HG02981 (cell line): Measurements from ENCODE around the gene BCAS1.

Experiments used
- ATAC-seq: cut with Tn5 transposase; IDR thresholded peaks from one replicate; pipeline ENCODE4 v1.9.1; 2021; ENCODE audit warnings: mild to moderate bottlenecking, moderate library complexity; ENCODE audit not compliant: unreplicated experiment

Gene BCAS1

DNA sequence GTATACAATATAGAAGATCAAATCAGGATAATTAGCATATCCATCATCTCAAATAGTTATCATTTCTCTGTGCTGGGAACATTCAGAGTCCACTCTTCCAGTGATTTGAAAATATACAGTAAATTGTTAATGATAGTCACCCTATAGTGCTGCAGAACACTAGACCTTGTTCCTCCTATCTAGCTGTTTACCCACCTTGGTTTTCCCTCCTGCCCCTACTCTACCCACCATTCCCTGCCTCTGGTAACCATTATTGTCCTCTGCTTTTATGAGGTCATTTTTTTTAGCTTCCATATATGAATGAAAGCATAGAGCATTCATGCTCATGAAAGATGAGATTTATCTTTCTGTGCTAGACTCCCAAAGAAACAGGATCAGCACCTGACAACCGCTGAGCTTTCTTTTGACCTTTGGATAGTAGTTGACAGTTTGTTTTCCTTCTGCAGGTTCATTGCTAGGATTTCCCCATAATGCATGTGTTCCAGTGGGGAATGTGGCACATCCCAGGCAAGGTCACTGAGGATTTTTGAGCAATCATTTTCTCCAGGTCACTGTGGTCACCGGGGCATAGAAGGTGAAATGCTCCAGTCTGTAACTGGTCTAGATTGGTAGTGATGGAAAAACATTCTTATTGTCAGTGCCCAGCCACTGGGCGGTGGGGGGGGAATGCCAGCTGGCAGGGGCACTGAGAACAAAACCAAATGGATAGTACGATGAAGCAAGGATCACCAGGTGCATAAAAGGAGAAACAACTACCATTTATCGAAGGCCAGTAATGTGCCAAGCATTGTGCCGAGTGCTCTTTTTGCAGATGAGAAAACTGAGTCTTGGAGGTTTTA is 33.6 kb upstream of the BCAS1 start:
- no peak for ATAC-seq

- ATAC-seq: peak; percentile 82
Measured at GRCh38 chr20:54103067-54103761, 32.8 kb upstream of the BCAS1 start.

GRCh38 chr20:54102543-54102942 is 32.1 kb upstream of the BCAS1 start:
- ATAC-seq: no peak

- ATAC-seq: no peak
Measured at GRCh38 chr20:54100563-54100962, 30.2 kb upstream of the BCAS1 start.

- ATAC-seq: no peak
Measured at GRCh38 chr20:54099894-54100293, 29.5 kb upstream of the BCAS1 start.

GRCh38 chr20:54098047-54098446 is 27.7 kb upstream of the BCAS1 start:
- no peak for ATAC-seq

DNA sequence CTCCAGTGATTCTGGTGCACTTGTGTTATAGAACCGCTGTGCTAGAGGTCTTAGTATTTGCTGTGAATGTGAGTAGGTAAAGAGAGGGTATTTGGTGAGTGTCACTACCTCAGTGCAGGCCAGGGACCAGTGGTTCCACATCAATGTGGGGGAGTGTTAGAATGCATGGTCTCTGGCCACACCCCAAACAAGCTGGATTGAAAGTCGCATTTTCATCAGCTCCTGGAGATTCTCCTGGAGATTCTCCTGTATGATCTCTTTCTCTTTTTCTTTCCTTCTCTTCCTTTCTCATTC is 26.8 kb upstream of the BCAS1 start:
- ATAC-seq: no peak

DNA sequence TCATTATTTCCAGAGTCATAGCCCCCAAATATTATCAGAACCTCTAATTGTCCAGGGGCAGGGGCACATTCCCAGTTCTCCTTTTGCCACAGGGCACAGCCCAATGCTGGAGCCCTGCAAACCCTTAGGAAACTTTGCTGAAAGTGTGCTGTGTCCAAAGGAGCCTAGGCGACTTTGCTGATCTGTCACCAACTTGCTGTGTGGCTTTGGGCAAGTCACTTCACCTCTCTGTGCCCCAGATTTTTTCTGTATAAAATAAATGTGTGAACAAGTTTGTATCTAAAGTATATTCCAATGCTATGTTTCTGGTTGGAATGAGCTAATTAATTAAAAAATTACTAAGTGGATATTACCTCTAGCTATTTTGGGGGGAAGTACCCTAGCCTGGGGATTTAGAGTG is 25.4 kb upstream of the BCAS1 start:
- ATAC-seq: no peak

DNA sequence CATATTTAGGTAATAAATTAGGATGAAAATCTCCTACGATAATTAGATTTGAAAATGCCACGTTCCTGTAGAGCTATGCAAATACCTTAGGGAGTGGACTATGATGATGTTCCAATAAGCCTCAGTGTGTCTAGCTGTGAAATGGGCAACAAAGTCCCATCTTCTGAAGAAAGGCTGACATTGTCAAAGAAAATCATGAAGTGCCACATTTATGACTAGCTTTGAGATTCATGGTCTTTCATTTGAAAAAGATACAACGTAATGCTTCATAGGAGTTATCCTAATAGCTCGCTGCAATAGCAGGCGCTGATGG is 23.8 kb upstream of the BCAS1 start:
- ATAC-seq: no peak

DNA sequence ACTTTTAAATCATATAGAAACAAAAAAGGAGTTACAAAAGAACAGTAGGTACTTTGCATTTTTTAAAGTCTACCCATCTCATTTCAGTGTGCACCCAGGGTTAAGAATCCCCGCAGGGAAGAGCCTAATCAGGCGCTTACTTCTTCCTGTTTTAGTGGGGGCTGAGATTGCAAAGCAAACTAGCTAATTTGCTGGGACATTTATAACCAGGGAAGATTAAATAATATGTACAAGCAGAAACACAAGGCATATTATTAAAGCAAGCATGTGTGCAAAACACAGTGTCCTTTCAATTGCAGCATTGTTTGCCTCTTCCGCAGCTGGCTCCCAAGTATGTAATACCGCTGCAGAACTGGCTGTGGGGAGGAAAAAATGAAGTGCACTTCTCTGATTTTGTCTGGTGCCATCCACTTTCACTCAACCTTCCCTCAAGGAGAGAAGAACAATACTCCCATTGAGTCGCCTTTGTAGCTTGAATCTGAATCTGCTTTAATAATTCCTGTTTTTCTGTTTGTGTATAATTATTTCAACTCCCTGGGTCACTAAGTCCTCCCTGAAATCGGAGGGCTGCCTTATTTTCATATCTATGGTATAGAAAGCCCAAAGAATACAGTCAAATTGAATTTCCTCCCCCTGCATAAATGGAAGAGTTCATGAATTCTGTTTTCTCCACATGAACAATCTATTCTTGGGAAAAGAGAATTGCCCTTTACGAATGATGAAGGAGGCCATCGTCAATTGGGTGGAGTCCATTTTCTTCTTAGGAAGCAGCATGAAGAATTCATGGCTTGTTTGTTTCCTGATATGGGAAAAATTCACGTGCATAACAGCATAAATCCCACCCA is 23.3 kb upstream of the BCAS1 start:
- ATAC-seq: no peak

GRCh38 chr20:54092021-54092420 is 21.6 kb upstream of the BCAS1 start:
- no peak for ATAC-seq

GRCh38 chr20:54091120-54091480 is 20.7 kb upstream of the BCAS1 start:
- no peak for ATAC-seq

DNA sequence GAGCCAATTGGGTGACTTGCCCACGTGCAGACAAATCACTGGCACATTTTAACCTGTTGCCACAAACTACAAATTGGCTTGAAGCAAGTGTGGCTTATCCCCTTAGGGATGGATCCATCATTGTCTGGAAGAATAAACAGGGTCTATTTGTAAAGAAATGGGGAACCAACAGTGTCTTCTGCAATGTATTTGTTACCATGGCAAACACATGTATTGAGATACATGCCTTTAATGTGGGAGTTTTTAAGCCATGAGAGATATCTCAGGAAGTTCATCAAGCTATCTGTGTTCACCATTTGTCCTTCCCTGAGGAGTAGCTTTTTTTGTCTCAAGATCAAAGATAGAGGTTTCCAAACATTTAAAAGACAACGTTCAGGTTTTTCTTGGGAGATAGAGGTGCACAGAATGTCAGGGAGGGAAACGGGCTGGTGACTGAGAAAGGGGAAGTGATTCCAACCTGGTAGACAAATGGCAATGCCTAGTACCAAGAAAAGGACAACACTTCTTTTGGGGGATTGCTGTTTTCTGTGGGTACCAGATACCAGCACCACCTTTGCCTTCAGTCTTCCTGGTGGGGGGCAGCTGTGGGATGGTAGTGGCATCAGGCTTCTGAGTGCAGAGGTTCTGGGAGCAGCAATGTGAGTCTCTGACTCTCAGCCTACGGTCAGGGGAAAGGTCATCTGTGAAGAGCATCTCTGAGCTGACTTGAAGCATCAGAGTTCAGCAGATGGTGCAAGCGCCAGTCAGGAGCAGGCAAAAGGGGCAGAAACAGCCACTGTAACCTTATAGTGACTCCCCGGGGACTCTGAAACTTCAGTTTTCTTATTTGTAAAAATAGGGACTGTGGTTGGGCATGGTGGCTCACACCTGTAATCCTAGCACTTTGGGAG is 20.1 kb upstream of the BCAS1 start:
- ATAC-seq: no peak

DNA sequence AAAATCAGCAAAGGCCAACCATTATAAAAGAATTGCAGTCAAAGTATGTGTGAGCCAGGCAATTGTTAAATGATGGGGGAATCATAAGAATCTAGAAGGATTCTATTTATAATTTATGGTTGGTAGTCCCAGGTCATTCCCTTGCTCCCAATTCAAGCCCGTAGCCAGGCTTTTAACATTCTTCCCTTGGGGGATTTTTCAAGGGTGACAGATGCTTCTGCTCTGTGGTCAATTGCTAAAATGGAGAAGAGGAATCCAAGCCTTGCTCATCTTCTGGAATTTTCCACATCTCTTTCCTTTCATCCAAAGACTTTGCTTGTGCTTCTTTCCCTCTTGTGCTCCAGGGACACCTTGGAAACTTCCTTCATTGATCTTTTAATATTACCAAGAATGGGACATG is 18.0 kb upstream of the BCAS1 start:
- ATAC-seq: no peak

DNA sequence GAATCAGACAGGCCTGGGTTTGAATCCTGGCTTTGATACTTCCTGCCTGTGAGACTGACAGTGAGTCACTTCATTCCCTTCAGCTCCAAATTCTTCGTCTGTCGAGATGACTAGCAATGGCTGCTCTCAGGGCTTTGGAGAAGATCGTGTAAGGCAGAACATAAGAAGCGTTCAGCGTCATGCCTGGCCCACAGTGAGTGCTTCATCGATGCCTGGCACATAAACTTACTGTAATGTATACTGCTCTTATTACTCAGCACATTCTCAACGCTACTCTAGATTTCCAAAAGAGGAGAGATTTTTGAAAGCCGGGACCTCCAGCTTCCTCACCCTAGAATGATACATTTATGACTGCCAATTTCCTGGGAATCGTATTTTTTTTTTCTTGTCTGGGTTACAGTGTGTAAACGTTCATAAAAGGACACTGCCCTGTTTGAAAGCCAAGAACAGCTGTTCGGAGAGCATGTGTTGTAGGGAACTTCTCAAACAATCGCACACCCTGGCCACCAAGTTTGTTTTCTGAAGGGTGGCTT is 16.2 kb upstream of the BCAS1 start:
- no peak for ATAC-seq

- ATAC-seq: no peak
Measured at GRCh38 chr20:54085910-54086309, 15.5 kb upstream of the BCAS1 start.

GRCh38 chr20:54085425-54085824 is 15.0 kb upstream of the BCAS1 start:
- no peak for ATAC-seq

GRCh38 chr20:54084727-54085388 is 14.5 kb upstream of the BCAS1 start:
- ATAC-seq: no peak

- no peak for ATAC-seq
Measured at GRCh38 chr20:54084193-54084592, 13.8 kb upstream of the BCAS1 start.

DNA sequence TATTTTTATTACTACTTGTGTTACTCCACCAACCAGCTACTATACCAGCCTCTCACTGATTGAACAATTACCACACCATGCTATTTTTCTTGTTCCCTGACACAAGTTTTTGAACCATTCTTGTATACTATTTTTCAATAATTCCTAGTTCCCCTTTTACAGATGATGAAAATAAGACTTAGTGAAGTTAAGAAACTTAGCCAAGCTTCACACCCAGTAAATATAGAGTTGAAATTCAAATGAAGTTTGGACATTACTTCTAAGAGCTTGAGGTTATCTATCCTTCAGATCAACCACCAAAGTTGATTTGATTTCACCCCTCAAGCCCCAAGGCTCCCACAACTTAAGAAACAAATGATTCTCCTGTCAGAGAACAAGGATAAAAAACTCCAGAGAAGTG is 13.1 kb upstream of the BCAS1 start:
- no peak for ATAC-seq
